DND-41 (cell line): ENCODE measurements around the gene SPRR4.

Experiments used
- ATAC-seq: fragments of 200-7000 bp; cut with Tn5 transposase; 3 replicates; pipeline ENCODE4 v1.9.1; 2021; ENCODE audit warnings: low read depth; ENCODE audit not compliant: insufficient read depth
- DNase-seq: peaks from one replicate; pipeline ENCODE4 v3.0.0-alpha.2; 2020
- H2AFZ ChIP-seq: 2 replicates; pipeline ENCODE4 v1.6.0; 2012; ENCODE audit warnings: low read depth, low read length
- H3K27ac ChIP-seq: 2 replicates; pipeline ENCODE4 v1.5.1; 2012; ENCODE audit warnings: low read length, inconsistent platforms
- H3K27me3 ChIP-seq: fragments of 200-600 bp; sonication (generic); 2 replicates; pipeline ENCODE4 v1.6.0; 2012; ENCODE audit warnings: low read length, mild to moderate bottlenecking, inconsistent platforms; ENCODE audit not compliant: insufficient read depth, poor library complexity
- H3K36me3 ChIP-seq: 2 replicates; pipeline ENCODE4 v1.5.1; 2012; ENCODE audit warnings: low read length, inconsistent platforms; ENCODE audit not compliant: insufficient read depth
- H3K4me1 ChIP-seq: 2 replicates; pipeline ENCODE4 v1.5.1; 2012; ENCODE audit warnings: mild to moderate bottlenecking, low read length; ENCODE audit not compliant: insufficient read depth
- H3K4me2 ChIP-seq: 2 replicates; pipeline ENCODE4 v1.6.0; 2012; ENCODE audit warnings: mild to moderate bottlenecking, moderate library complexity, low read length, inconsistent platforms; ENCODE audit not compliant: insufficient read depth
- H3K4me3 ChIP-seq, 2 experiments: fragments of 200-600 bp in 1 of 2; shearing (Covaris generic) in 1 of 2; 2 replicates each; pipeline ENCODE4 v1.5.1; 2012 to 2016; ENCODE audit warnings: inconsistent platforms in 2 of 2, low read length in 2 of 2, mild to moderate bottlenecking in 2 of 2, low read depth in 1 of 2, moderate library complexity in 1 of 2
- H3K79me2 ChIP-seq: 2 replicates; pipeline ENCODE4 v1.6.0; 2012; ENCODE audit warnings: low read length, inconsistent platforms; ENCODE audit not compliant: insufficient read depth
- H3K9ac ChIP-seq: 2 replicates; pipeline ENCODE4 v1.6.0; 2012; ENCODE audit warnings: low read depth, mild to moderate bottlenecking, inconsistent platforms, low read length, moderate library complexity
- H3K9me3 ChIP-seq: 2 replicates; pipeline ENCODE4 v1.5.1; 2012; ENCODE audit warnings: low read length, moderate library complexity, mild to moderate bottlenecking, inconsistent platforms; ENCODE audit not compliant: insufficient read depth, severe bottlenecking
- H4K20me1 ChIP-seq: 2 replicates; pipeline ENCODE4 v1.6.0; 2012; ENCODE audit warnings: low read length; ENCODE audit not compliant: insufficient read depth
- CTCF ChIP-seq: IDR thresholded peaks from 2 replicates; pipeline ENCODE4 v1.5.1; 2012; ENCODE audit warnings: borderline replicate concordance, low read length, moderate library complexity, mild to moderate bottlenecking; ENCODE audit not compliant: poor library complexity, severe bottlenecking; ENCODE audit errors: extremely low read depth
- EZH2 ChIP-seq: IDR thresholded peaks from 3 replicates; pipeline ENCODE4 v1.6.1; 2012; ENCODE audit warnings: borderline replicate concordance, low read depth, mild to moderate bottlenecking, moderate library complexity, low read length, inconsistent platforms; ENCODE audit not compliant: severe bottlenecking

Gene SPRR4

GRCh38 chr1:152968248-152968647, 2.2 kb upstream of the SPRR4 start:
- no peaks in the 10 kb centered on the region for H4K20me1 ChIP-seq
- no peaks in the 10 kb centered on the region for H3K4me1 ChIP-seq
- H3K9ac ChIP-seq = no peak overlapping the region
- no peak for TF ChIP-seq CTCF
- TF ChIP-seq EZH2 = no peak
- H3K4me2 ChIP-seq = no peak overlapping the region
- no peak for DNase-seq
- H3K79me2 ChIP-seq = no peaks in the 10 kb centered on the region
- H2AFZ ChIP-seq = no peak overlapping the region
- no peak; the same call in 2 of the 3 replicates for ATAC-seq
- peaks cover 16% of the 10 kb centered on the region for H3K27me3 ChIP-seq
- H3K9me3 ChIP-seq = no peaks in the 10 kb centered on the region
- no peak overlapping the region for H3K4me3 ChIP-seq
- H3K27ac ChIP-seq = no peak overlapping the region
- H3K36me3 ChIP-seq = no peaks in the 10 kb centered on the region

GRCh38 chr1:152969036-152969435, 1.4 kb upstream of the SPRR4 start:
- no peak overlapping the region for H3K4me3 ChIP-seq
- no peaks in the 10 kb centered on the region for H3K36me3 ChIP-seq
- H3K9me3 ChIP-seq = no peaks in the 10 kb centered on the region
- no peak overlapping the region for H3K27ac ChIP-seq
- no peaks in the 10 kb centered on the region for H3K79me2 ChIP-seq
- no peak overlapping the region for H2AFZ ChIP-seq
- no peak overlapping the region for H3K4me2 ChIP-seq
- TF ChIP-seq CTCF (no peak), EZH2 (no peak)
- DNase-seq (no peak), ATAC-seq (no peak)
- H3K9ac ChIP-seq = no peak overlapping the region
- no peaks in the 10 kb centered on the region for H4K20me1 ChIP-seq
- no peaks in the 10 kb centered on the region for H3K4me1 ChIP-seq
- H3K27me3 ChIP-seq = peaks cover 16% of the 10 kb centered on the region

- no peaks in the 10 kb centered on the region for H3K36me3 ChIP-seq
- H3K9ac ChIP-seq = no peak overlapping the region
- no peaks in the 10 kb centered on the region for H3K9me3 ChIP-seq
- H3K4me3 ChIP-seq = no peak overlapping the region
- TF ChIP-seq EZH2 (no peak), CTCF (no peak)
- H3K4me1 ChIP-seq = no peaks in the 10 kb centered on the region
- DNase-seq = no peak
- no peak overlapping the region for H2AFZ ChIP-seq
- no peak for ATAC-seq
- peaks cover 15% of the 10 kb centered on the region for H3K27me3 ChIP-seq
- no peak overlapping the region for H3K27ac ChIP-seq
- H4K20me1 ChIP-seq = no peaks in the 10 kb centered on the region
- no peak overlapping the region for H3K4me2 ChIP-seq
- H3K79me2 ChIP-seq = no peaks in the 10 kb centered on the region
These were observed 1.9 kb downstream of the SPRR4 start for GRCh38 chr1:152972196-152972886.
